ENCODE data around the gene UPP2. TPM values are rescaled to one million over a fixed set of nuclear protein-coding genes. Genes with fewer than 3 reads are reported as not detected.

Gene UPP2
- total RNA-seq, 4 donors from 2014 or later, result not detected

- DNase-seq (ENCODE audit: low spot score in 2 of 2), result no peak
- Histone ChIP-seq H3K4me3 (no peak overlapping the region), H3K9me3 (no peaks in the 10 kb centered on the region), H3K36me3 (no peaks in the 10 kb centered on the region), H3K27me3 (no peaks in the 10 kb centered on the region), H3K27ac (no peak overlapping the region), H3K4me1 (no peaks in the 10 kb centered on the region)
- WGBS, 2 donors, result 81 to 88% methylated on average over 5 of the region's 5 CpGs
- TF ChIP-seq POLR2A (IDR thresholded peaks at IDR 0.05), result no peak
- TF ChIP-seq, protein P1, sequence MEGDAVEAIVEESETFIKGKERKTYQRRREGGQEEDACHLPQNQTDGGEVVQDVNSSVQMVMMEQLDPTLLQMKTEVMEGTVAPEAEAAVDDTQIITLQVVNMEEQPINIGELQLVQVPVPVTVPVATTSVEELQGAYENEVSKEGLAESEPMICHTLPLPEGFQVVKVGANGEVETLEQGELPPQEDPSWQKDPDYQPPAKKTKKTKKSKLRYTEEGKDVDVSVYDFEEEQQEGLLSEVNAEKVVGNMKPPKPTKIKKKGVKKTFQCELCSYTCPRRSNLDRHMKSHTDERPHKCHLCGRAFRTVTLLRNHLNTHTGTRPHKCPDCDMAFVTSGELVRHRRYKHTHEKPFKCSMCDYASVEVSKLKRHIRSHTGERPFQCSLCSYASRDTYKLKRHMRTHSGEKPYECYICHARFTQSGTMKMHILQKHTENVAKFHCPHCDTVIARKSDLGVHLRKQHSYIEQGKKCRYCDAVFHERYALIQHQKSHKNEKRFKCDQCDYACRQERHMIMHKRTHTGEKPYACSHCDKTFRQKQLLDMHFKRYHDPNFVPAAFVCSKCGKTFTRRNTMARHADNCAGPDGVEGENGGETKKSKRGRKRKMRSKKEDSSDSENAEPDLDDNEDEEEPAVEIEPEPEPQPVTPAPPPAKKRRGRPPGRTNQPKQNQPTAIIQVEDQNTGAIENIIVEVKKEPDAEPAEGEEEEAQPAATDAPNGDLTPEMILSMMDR (IDR thresholded peaks at IDR 0.05), result no peak
- TF ChIP-seq EP300 (IDR thresholded peaks at IDR 0.05), result no peak
These were observed 24.3 kb downstream of the UPP2 start for GRCh38 chr2:158125756-158126498.

DNA sequence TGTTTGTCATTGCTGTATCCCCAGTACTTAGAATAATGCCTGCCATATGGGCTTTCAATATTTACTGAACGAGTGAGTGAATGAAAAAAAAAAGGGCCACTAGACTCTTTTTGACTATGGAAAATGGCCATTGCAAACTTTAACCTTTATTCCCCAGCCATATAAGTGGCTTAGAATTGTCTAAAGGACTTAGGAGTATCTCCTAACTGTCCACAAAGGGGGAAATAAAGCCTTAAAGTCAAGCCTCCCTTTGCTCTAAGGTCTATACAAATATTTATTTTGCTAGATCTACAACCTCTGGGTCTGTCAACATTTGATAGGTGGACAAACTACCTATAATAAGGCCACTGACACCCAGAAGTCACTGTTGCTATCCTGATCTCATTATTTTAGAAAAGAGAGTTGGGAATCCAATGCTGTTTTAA, 25.7 kb downstream of the UPP2 start:
- TF ChIP-seq POLR2A (IDR thresholded peaks at IDR 0.05) (no peak), EP300 (IDR thresholded peaks at IDR 0.05) (no peak)
- TF ChIP-seq, protein P1 (IDR thresholded peaks at IDR 0.05), result no peak
- H3K9me3 ChIP-seq, result no peaks in the 10 kb centered on the region
- H3K4me1 ChIP-seq, result no peaks in the 10 kb centered on the region
- 50 to 55% methylated on average over 1 of the region's 1 CpG for WGBS, 2 donors
- H3K27ac ChIP-seq, result no peak overlapping the region
- DNase-seq (ENCODE audit: low spot score in 2 of 2), result no peak
- H3K4me3 ChIP-seq, result no peak overlapping the region
- H3K36me3 ChIP-seq, result no peaks in the 10 kb centered on the region
- H3K27me3 ChIP-seq, result no peaks in the 10 kb centered on the region

DNA sequence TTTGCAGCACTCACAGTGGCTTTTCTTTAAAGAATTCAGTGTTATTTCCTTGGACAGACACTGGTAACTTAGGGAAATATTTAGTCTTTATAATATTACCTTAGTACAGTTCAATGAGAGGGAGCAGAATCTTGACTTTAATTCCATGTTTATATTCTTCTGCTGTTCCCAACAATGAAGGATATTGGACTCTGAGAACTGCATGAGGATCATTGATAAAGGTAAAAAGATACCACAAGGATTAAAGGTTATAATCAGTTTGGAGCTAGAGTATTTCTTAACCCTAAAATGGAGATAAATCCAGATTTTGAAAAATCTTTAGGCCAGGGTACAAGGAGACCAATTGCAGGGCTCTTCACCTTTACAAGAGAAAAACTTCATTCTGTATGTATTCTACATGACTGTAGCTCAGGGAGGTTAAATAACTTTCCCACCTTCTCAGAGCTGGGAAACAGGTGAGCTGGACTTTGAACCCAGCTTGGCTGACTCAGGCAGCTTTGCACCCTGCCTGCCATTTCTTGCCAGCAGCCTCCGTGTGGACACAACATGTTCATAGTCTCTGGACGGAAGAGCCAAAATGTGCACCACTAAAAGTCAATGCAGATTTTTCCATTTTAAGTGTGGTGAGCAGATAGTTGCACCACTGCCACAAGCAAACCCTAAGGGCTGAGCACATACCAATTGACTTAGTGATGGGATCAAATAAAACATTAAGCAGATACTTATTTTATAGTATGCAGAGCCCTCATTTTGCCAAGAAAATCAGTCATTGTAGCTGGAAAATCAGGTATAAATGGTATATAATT, 26.7 kb downstream of the UPP2 start:
- H3K4me3 ChIP-seq, result no peak overlapping the region
- H3K4me1 ChIP-seq, result no peaks in the 10 kb centered on the region
- no peaks in the 10 kb centered on the region for H3K9me3 ChIP-seq
- H3K27ac ChIP-seq, result no peak overlapping the region
- no peak for TF ChIP-seq EP300 (IDR thresholded peaks at IDR 0.05)
- TF ChIP-seq, protein P1 (IDR thresholded peaks at IDR 0.05), result no peak
- no peak for TF ChIP-seq POLR2A (IDR thresholded peaks at IDR 0.05)
- no peaks in the 10 kb centered on the region for H3K36me3 ChIP-seq
- no peaks in the 10 kb centered on the region for H3K27me3 ChIP-seq
- WGBS, 2 donors, result 80 to 93% methylated on average over 2 of the region's 2 CpGs
- no peak for DNase-seq (ENCODE audit: low spot score in 2 of 2)

DNA sequence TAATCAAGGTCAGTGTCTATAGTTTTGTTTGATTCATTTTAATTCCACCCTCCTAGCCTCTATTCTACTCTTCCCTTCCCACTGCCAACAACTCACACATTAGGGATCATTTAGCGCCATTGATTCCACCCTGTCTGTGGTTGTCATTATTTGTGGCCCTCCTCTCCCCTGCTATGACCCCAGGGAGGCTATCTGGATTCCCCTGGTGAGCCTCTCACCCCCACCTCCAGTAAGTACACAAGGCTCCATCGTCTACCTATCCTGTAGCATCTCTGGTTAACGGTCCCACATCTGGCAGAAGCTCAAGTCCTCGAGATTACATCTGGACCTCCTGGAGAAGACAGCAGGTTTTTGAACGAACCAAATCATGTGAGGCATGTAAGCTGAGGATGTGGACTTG, 27.4 kb downstream of the UPP2 start:
- Histone ChIP-seq H3K27ac (no peak overlapping the region), H3K9me3 (no peaks in the 10 kb centered on the region), H3K36me3 (no peaks in the 10 kb centered on the region), H3K4me3 (no peak overlapping the region), H3K4me1 (no peaks in the 10 kb centered on the region), H3K27me3 (no peaks in the 10 kb centered on the region)
- 79 to 87% methylated on average over 5 of the region's 5 CpGs for WGBS, 2 donors
- no peak for TF ChIP-seq EP300 (IDR thresholded peaks at IDR 0.05)
- TF ChIP-seq POLR2A (IDR thresholded peaks at IDR 0.05), result no peak
- TF ChIP-seq, protein P1 (IDR thresholded peaks at IDR 0.05), result no peak
- DNase-seq (ENCODE audit: low spot score in 2 of 2), result no peak

Measured in tibial nerve (tissue), 4 donors.